ENCODE data around the gene TMED7.

DNA sequence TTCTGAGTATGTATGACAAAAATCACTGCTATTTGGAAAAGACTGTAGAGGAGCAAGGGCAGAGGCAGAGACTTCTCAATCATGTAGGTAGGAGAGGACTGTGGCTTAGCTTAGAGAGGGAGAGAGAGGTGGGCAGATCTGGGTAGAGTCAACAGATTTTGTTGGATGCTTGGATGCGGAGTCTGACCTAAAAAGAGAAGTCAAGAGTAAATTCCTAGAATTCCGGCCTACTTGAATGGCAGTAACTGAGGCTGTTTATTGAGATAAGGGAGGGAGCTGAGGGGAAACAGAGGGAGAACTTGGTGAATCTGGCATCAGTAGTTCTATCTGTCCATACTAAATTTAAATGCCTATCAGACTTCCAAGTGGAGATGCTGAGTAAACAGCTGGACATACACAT, 25.9 kb downstream of the TMED7 start:
- TF ChIP-seq CTCF (IDR thresholded peaks at IDR 0.05) (no peak), SIN3A (IDR thresholded peaks at IDR 0.05; ENCODE audit: borderline replicate concordance, low read depth, low read length) (no peak), EP300 (IDR thresholded peaks at IDR 0.05; ENCODE audit: borderline replicate concordance in 1 of 2, low read depth in 1 of 2, low read length in 1 of 2) (no peak), MEF2A (IDR thresholded peaks at IDR 0.05; ENCODE audit: borderline replicate concordance, low read depth) (no peak), ZBTB33 (IDR thresholded peaks at IDR 0.05; ENCODE audit: borderline replicate concordance, low read depth) (no peak)
- TF ChIP-seq, protein P1, sequence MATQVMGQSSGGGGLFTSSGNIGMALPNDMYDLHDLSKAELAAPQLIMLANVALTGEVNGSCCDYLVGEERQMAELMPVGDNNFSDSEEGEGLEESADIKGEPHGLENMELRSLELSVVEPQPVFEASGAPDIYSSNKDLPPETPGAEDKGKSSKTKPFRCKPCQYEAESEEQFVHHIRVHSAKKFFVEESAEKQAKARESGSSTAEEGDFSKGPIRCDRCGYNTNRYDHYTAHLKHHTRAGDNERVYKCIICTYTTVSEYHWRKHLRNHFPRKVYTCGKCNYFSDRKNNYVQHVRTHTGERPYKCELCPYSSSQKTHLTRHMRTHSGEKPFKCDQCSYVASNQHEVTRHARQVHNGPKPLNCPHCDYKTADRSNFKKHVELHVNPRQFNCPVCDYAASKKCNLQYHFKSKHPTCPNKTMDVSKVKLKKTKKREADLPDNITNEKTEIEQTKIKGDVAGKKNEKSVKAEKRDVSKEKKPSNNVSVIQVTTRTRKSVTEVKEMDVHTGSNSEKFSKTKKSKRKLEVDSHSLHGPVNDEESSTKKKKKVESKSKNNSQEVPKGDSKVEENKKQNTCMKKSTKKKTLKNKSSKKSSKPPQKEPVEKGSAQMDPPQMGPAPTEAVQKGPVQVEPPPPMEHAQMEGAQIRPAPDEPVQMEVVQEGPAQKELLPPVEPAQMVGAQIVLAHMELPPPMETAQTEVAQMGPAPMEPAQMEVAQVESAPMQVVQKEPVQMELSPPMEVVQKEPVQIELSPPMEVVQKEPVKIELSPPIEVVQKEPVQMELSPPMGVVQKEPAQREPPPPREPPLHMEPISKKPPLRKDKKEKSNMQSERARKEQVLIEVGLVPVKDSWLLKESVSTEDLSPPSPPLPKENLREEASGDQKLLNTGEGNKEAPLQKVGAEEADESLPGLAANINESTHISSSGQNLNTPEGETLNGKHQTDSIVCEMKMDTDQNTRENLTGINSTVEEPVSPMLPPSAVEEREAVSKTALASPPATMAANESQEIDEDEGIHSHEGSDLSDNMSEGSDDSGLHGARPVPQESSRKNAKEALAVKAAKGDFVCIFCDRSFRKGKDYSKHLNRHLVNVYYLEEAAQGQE (IDR thresholded peaks at IDR 0.05; ENCODE audit: low read depth, low read length) = no peak
